Neural progenitor cell (in vitro differentiated cells): Measurements from ENCODE around the gene KNDC1. TPM values are rescaled to one million over a fixed set of nuclear protein-coding genes. Genes with fewer than 3 reads are reported as not detected.
A peak's percentile ranks its signal among the peaks of the same experiment; 100 is the strongest.
"Not testable (repeated sequence)": the region's sequence is repeated elsewhere in the genome, so short reads cannot be mapped to it uniquely, and the experiment has no call there.

ENCODE experiments used
- DNase-seq: peaks from one replicate; pipeline ENCODE4 v3.0.0-alpha.2; 2016; ENCODE audit warnings: low spot score
- H2AFZ ChIP-seq: fragments of 200-600 bp; sonication (generic); replicated peaks from 2 replicates; pipeline ENCODE4 v1.6.1; 2016; ENCODE audit warnings: antibody characterized with exemption
- H3F3A ChIP-seq: fragments of 200-600 bp; sonication (generic); 2 replicates; pipeline ENCODE4 v1.6.1; 2016; ENCODE audit warnings: antibody characterized with exemption, low read depth
- H3K27ac ChIP-seq: fragments of 200-600 bp; sonication (generic); 2 replicates; pipeline ENCODE4 v1.5.1; 2016; ENCODE audit warnings: mild to moderate bottlenecking
- H3K27me3 ChIP-seq: fragments of 200-600 bp; sonication (generic); 2 replicates; pipeline ENCODE4 v1.6.1; 2016; ENCODE audit warnings: mild to moderate bottlenecking, moderate library complexity
- H3K36me3 ChIP-seq: fragments of 200-600 bp; sonication (generic); 2 replicates; pipeline ENCODE4 v1.5.1; 2016
- H3K4me1 ChIP-seq: fragments of 200-600 bp; sonication (generic); 2 replicates; pipeline ENCODE4 v1.6.1; 2016; ENCODE audit warnings: mixed run types
- H3K4me2 ChIP-seq: fragments of 200-600 bp; sonication (generic); 2 replicates; pipeline ENCODE4 v1.6.1; 2016
- H3K4me3 ChIP-seq: fragments of 200-600 bp; sonication (generic); 2 replicates; pipeline ENCODE4 v1.5.1; 2016
- H3K79me2 ChIP-seq: fragments of 200-600 bp; sonication (generic); 2 replicates; pipeline ENCODE4 v1.6.1; 2016; ENCODE audit warnings: low read depth
- H3K9ac ChIP-seq: fragments of 200-600 bp; sonication (generic); 2 replicates; pipeline ENCODE4 v1.6.1; 2016
- H3K9me3 ChIP-seq: fragments of 200-600 bp; sonication (generic); 2 replicates; pipeline ENCODE4 v1.5.1; 2016; ENCODE audit warnings: low read depth
- H4K20me1 ChIP-seq: fragments of 200-600 bp; sonication (generic); 2 replicates; pipeline ENCODE4 v1.6.1; 2016; ENCODE audit warnings: low read depth
- H3K27ac Mint-ChIP-seq: 3 replicates; pipeline ENCODE4 v1.8.0; 2021; ENCODE audit warnings: mixed read lengths
- H3K27me3 Mint-ChIP-seq: 2 replicates; pipeline ENCODE4 v1.8.0; 2022; ENCODE audit warnings: low read depth, mild to moderate bottlenecking, inconsistent platforms, moderate library complexity, mixed read lengths; ENCODE audit not compliant: insufficient read depth
- H3K36me3 Mint-ChIP-seq: 3 replicates; pipeline ENCODE4 v1.8.0; 2021; ENCODE audit warnings: mixed read lengths
- H3K4me1 Mint-ChIP-seq: 3 replicates; pipeline ENCODE4 v1.8.0; 2021; ENCODE audit warnings: mixed read lengths
- H3K4me3 Mint-ChIP-seq: 3 replicates; pipeline ENCODE4 v1.8.0; 2021; ENCODE audit warnings: mild to moderate bottlenecking, moderate library complexity, mixed read lengths
- H3K9me3 Mint-ChIP-seq: 3 replicates; pipeline ENCODE4 v1.8.0; 2020; ENCODE audit warnings: mixed read lengths
- CTCF ChIP-seq: fragments of 200-600 bp; sonication (generic); IDR thresholded peaks from 2 replicates; pipeline ENCODE4 v1.5.1; 2017; ENCODE audit warnings: antibody characterized with exemption, mild to moderate bottlenecking
- EZH2 ChIP-seq: fragments of 200-600 bp; sonication (generic); IDR thresholded peaks from 2 replicates; pipeline ENCODE4 v1.6.1; 2017; ENCODE audit warnings: antibody characterized with exemption, mild to moderate bottlenecking, moderate library complexity
- EZH2phosphoT487 ChIP-seq: fragments of 200-600 bp; sonication (generic); IDR thresholded peaks from 2 replicates; pipeline ENCODE4 v1.6.1; 2017; ENCODE audit warnings: antibody characterized with exemption
- total RNA-seq: library from RNA; depleted of rRNA; stranded (reverse); fragments of >200 nt; gene quantifications from 2 replicates; pipeline ENCODE4 v1.2.3, GENCODE V29; 2015; ENCODE audit warnings: low replicate concordance

The KNDC1 gene
- total RNA-seq, 1 donor from 2014 or later: 1.8 TPM

GRCh38 chr10:133173860-133174640 lies 14.0 kb downstream of the KNDC1 start:
- H3K27ac Mint-ChIP-seq: no peak overlapping the region
- H3K27me3 Mint-ChIP-seq: peaks cover 6% of the 10 kb centered on the region
- Histone ChIP-seq H2AFZ (no peak overlapping the region), H3K27me3 (no peaks in the 10 kb centered on the region), H3K9me3 (no peaks in the 10 kb centered on the region), H3K36me3 (no peaks in the 10 kb centered on the region), H3K27ac (no peak overlapping the region), H3K4me1 (no peaks in the 10 kb centered on the region), H4K20me1 (no peaks in the 10 kb centered on the region), H3K9ac (no peak overlapping the region), H3K4me2 (no peak overlapping the region), H3K4me3 (no peak overlapping the region), H3F3A (peaks cover 17% of the 10 kb centered on the region), H3K79me2 (no peaks in the 10 kb centered on the region)
- peaks cover 13% of the 10 kb centered on the region for H3K9me3 Mint-ChIP-seq
- peaks cover 10% of the 10 kb centered on the region for H3K36me3 Mint-ChIP-seq
- H3K4me3 Mint-ChIP-seq: peak overlapping the region; percentile 26
- DNase-seq: no peak
- TF ChIP-seq CTCF (no peak), EZH2phosphoT487 (no peak), EZH2 (no peak)
- no peaks in the 10 kb centered on the region for H3K4me1 Mint-ChIP-seq

DNA sequence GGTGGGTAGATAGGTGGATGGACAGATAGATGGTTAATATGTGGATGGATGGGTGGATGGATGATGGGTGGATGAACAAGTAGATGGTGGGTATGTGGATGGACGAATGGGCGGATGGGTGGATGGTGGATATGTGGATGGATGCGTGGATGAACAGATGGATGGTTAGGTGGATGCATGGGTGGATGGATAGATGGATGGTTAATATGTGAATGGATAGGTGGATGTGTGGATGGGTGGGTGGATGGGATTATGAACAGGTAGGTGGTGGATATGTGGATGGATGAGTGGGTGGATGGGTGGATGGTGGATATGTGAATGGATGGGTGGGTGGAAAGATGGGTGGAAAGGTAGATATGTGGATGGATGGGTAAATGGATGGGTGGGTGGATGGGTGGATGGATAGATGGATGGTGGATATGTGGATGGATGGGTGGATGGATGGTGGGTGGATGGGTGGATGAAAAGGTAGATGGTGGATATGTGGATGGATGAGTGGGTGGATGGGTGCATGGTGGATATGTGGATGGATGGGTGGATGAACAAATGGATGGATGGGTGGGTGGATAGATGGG lies 14.8 kb downstream of the KNDC1 start:
- H4K20me1 ChIP-seq: no peaks in the 10 kb centered on the region
- no peak overlapping the region for H3K4me3 ChIP-seq
- no peaks in the 10 kb centered on the region for H3K79me2 ChIP-seq
- no peaks in the 10 kb centered on the region for H3K27me3 ChIP-seq
- no peaks in the 10 kb centered on the region for H3K4me1 ChIP-seq
- H3K9ac ChIP-seq: no peak overlapping the region
- H3K27ac ChIP-seq: no peak overlapping the region
- no peak overlapping the region for H3K27ac Mint-ChIP-seq
- peaks cover 17% of the 10 kb centered on the region for H3F3A ChIP-seq
- no peaks in the 10 kb centered on the region for H3K4me1 Mint-ChIP-seq
- H3K9me3 Mint-ChIP-seq: peaks cover 13% of the 10 kb centered on the region
- no peak overlapping the region for H2AFZ ChIP-seq
- H3K9me3 ChIP-seq: no peaks in the 10 kb centered on the region
- H3K36me3 Mint-ChIP-seq: peaks cover 10% of the 10 kb centered on the region
- no peak for DNase-seq
- TF ChIP-seq EZH2phosphoT487 (no peak), EZH2 (no peak), CTCF (no peak)
- no peak overlapping the region for H3K4me3 Mint-ChIP-seq
- H3K4me2 ChIP-seq: no peak overlapping the region
- H3K36me3 ChIP-seq: no peaks in the 10 kb centered on the region
- peaks cover 6% of the 10 kb centered on the region for H3K27me3 Mint-ChIP-seq

DNA sequence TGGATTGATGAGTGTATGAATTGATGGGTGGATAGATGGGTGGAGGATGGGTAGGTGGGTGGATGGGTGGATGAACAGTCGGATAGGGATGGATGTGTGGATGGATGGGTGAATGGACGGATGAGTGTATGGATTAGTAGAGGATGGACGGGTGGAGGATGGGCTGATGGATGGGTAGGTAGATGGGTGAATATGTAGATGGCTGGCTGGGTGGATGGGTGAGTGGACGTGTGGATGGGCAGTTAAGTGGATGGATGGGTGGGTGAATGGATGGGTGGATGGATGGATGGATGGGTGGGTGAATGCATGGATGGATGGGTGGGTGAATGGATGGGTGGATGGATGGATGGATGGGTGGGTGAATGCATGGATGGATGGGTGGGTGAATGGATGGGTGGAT lies 15.6 kb downstream of the KNDC1 start:
- DNase-seq: not testable (repeated sequence)

DNA sequence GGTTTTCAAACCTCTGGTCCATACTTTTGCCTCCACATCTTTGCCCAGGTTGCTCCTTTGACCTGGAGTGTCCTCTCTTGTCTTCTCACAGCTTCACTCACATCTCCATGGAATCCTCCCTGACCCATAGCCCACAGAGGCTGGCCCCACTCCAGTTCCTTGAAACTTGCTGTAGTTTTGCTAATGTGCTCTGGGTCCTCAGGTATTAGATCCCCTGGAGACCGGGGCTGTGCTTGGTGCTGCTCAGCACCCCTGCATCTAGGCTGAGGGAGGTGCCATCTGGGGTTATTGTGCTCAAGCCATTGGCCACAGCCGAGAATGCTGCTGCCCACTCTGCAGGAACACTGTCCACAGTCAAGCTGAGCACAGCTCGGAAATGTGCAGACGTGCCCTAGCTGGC lies 16.5 kb downstream of the KNDC1 start:
- no peak overlapping the region for H3K9ac ChIP-seq
- H3K9me3 Mint-ChIP-seq: peaks cover 13% of the 10 kb centered on the region
- no peak for DNase-seq
- no peak overlapping the region for H2AFZ ChIP-seq
- TF ChIP-seq CTCF: no peak
- TF ChIP-seq EZH2: no peak
- no peak for TF ChIP-seq EZH2phosphoT487
- no peaks in the 10 kb centered on the region for H4K20me1 ChIP-seq
- no peaks in the 10 kb centered on the region for H3K4me1 Mint-ChIP-seq
- no peak overlapping the region for H3K4me3 ChIP-seq
- no peak overlapping the region for H3K27ac ChIP-seq
- peaks cover 9% of the 10 kb centered on the region for H3K27me3 Mint-ChIP-seq
- H3K4me1 ChIP-seq: no peaks in the 10 kb centered on the region
- H3K36me3 Mint-ChIP-seq: peaks cover 8% of the 10 kb centered on the region
- H3K9me3 ChIP-seq: no peaks in the 10 kb centered on the region
- no peak overlapping the region for H3K4me3 Mint-ChIP-seq
- H3K4me2 ChIP-seq: no peak overlapping the region
- H3K79me2 ChIP-seq: no peaks in the 10 kb centered on the region
- H3K27ac Mint-ChIP-seq: no peak overlapping the region
- no peaks in the 10 kb centered on the region for H3K27me3 ChIP-seq
- peaks cover 17% of the 10 kb centered on the region for H3F3A ChIP-seq
- H3K36me3 ChIP-seq: no peaks in the 10 kb centered on the region

More for the DNA sequence above, 15.6 kb downstream of the KNDC1 start:
- H3K27me3 ChIP-seq, H3K4me2 ChIP-seq, H3K4me1 ChIP-seq, H3K27me3 Mint-ChIP-seq, H3K4me1 Mint-ChIP-seq, H3K79me2 ChIP-seq, H3K27ac ChIP-seq, H3K4me3 Mint-ChIP-seq, H3K36me3 ChIP-seq, H4K20me1 ChIP-seq, H3K9me3 ChIP-seq, H2AFZ ChIP-seq, H3K9ac ChIP-seq, H3K27ac Mint-ChIP-seq, H3K4me3 ChIP-seq, H3K36me3 Mint-ChIP-seq: not testable (repeated sequence)
- H3K9me3 Mint-ChIP-seq: peaks cover 13% of the 10 kb centered on the region
- peaks cover 17% of the 10 kb centered on the region for H3F3A ChIP-seq
